ENCODE results near the gene MYT1.

GRCh38 chr20:64266988-64267387 lies 102.7 kb downstream of the MYT1 start:
- TF ChIP-seq SUZ12 (IDR thresholded peaks at IDR 0.05) (no peak), BHLHE40 (IDR thresholded peaks at IDR 0.05; ENCODE audit: borderline replicate concordance) (no peak), FOXM1 (IDR thresholded peaks at IDR 0.05; ENCODE audit: borderline replicate concordance) (no peak), TARDBP (IDR thresholded peaks at IDR 0.05) (no peak), SP1 (IDR thresholded peaks at IDR 0.05) (no peak), ZNF384 (IDR thresholded peaks at IDR 0.05) (no peak)

All from HEK293T (cell line).